Mammary epithelial cell (primary cell): Measurements from ENCODE around the gene USP9X.

Source experiments
- EZH2 ChIP-seq: IDR thresholded peaks from 2 replicates; pipeline ENCODE4 v1.6.1; 2012; ENCODE audit warnings: low read length, inconsistent platforms, borderline replicate concordance
- TF ChIP-seq, protein P1 (sequence below), 2 donors: IDR thresholded peaks in 1 of 2; conservative IDR thresholded peaks in 1 of 2; 2 replicates each; pipeline ENCODE4 v1.5.1; 2011 to 2012; ENCODE audit warnings: inconsistent platforms in 2 of 2, low read length in 2 of 2, mild to moderate bottlenecking in 2 of 2, control low read depth in 1 of 2, low read depth in 1 of 2; ENCODE audit not compliant: insufficient read depth in 1 of 2; ENCODE audit errors: extremely low read depth in 1 of 2

DNA sequence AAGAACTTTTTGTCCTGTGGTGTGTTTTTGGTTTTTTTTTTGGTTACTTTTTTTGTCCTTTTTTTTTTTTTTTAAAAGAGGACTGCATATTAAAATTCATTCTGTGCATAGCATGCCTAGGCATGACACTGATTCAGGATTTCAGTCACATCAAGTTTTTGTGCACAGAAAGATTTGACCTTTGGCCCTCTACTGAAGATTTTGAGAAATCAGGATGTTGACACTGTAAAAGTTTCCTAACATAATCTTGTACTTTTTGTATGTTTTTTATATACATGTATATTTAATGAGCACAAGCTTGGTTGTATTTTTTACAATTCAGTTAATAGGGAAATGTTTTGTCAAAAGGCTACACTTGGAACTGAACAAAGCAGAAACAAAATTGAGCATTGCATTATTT lies 148.7 kb downstream of the USP9X start:
- TF ChIP-seq, protein P1, sequence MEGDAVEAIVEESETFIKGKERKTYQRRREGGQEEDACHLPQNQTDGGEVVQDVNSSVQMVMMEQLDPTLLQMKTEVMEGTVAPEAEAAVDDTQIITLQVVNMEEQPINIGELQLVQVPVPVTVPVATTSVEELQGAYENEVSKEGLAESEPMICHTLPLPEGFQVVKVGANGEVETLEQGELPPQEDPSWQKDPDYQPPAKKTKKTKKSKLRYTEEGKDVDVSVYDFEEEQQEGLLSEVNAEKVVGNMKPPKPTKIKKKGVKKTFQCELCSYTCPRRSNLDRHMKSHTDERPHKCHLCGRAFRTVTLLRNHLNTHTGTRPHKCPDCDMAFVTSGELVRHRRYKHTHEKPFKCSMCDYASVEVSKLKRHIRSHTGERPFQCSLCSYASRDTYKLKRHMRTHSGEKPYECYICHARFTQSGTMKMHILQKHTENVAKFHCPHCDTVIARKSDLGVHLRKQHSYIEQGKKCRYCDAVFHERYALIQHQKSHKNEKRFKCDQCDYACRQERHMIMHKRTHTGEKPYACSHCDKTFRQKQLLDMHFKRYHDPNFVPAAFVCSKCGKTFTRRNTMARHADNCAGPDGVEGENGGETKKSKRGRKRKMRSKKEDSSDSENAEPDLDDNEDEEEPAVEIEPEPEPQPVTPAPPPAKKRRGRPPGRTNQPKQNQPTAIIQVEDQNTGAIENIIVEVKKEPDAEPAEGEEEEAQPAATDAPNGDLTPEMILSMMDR (conservative IDR thresholded peaks at IDR 0.05 in 1 of 2, IDR thresholded peaks at IDR 0.05 in 1 of 2; ENCODE audit: extremely low read depth in 1 of 2, insufficient read depth in 1 of 2, low read depth in 1 of 2, low read length in 2 of 2), result no peak
- no peak for TF ChIP-seq EZH2
